KMS-11 (cell line): ENCODE measurements around the gene HDX.
A peak's percentile ranks its signal among the peaks of the same experiment; 100 is the strongest.
"Not testable (repeated sequence)": the region's sequence is repeated elsewhere in the genome, so short reads cannot be mapped to it uniquely, and the experiment has no call there.

ENCODE experiments used
- H2AFZ ChIP-seq: fragments of 200-600 bp; sonication (generic); 2 replicates; pipeline ENCODE4 v1.6.1; 2016; ENCODE audit warnings: antibody characterized with exemption, mixed run types, low read depth
- H3K27ac ChIP-seq: fragments of 200-600 bp; sonication (generic); 2 replicates; pipeline ENCODE4 v1.6.1; 2016; ENCODE audit warnings: mild to moderate bottlenecking, mixed run types
- H3K27me3 ChIP-seq: fragments of 200-600 bp; sonication (generic); 2 replicates; pipeline ENCODE4 v1.6.1; 2017; ENCODE audit warnings: mild to moderate bottlenecking, low read depth, mixed run types, moderate library complexity; ENCODE audit not compliant: insufficient read depth
- H3K36me3 ChIP-seq: fragments of 200-600 bp; sonication (generic); 2 replicates; pipeline ENCODE4 v1.6.1; 2017; ENCODE audit warnings: mild to moderate bottlenecking, mixed run types; ENCODE audit not compliant: insufficient read depth
- H3K4me1 ChIP-seq: fragments of 200-600 bp; sonication (generic); 2 replicates; pipeline ENCODE4 v1.6.1; 2016; ENCODE audit warnings: mild to moderate bottlenecking, low read depth, mixed run types; ENCODE audit not compliant: poor library complexity, severe bottlenecking
- H3K4me2 ChIP-seq: fragments of 200-600 bp; sonication (generic); 2 replicates; pipeline ENCODE4 v1.7.0; 2016; ENCODE audit warnings: mild to moderate bottlenecking, mixed run types
- H3K4me3 ChIP-seq: fragments of 200-600 bp; sonication (generic); IDR thresholded peaks from 2 replicates; pipeline ENCODE4 v1.6.1; 2017; ENCODE audit warnings: low read depth, low read length, mixed read lengths; ENCODE audit not compliant: insufficient read depth
- H3K79me2 ChIP-seq: fragments of 200-600 bp; sonication (generic); 2 replicates; pipeline ENCODE4 v1.6.1; 2016; ENCODE audit warnings: low read depth, mixed run types; ENCODE audit not compliant: insufficient read depth
- H3K9ac ChIP-seq: fragments of 200-600 bp; sonication (generic); 2 replicates; pipeline ENCODE4 v1.6.1; 2016; ENCODE audit warnings: mild to moderate bottlenecking, mixed run types
- H4K20me1 ChIP-seq: fragments of 200-600 bp; sonication (generic); 2 replicates; pipeline ENCODE4 v1.6.1; 2016; ENCODE audit warnings: mild to moderate bottlenecking, mixed run types; ENCODE audit not compliant: insufficient read depth
- CTCF ChIP-seq: fragments of 200-600 bp; sonication (generic); conservative IDR thresholded peaks from 2 replicates; pipeline ENCODE4 v1.6.1; 2017; ENCODE audit warnings: low read depth, mild to moderate bottlenecking, antibody characterized with exemption, low read length, moderate library complexity, mixed read lengths

HDX gene

GRCh38 chrX:84501798-84502628 is at the start of gene HDX:
HDX (minus strand) TSS chrX:84502453; CDS start chrX:84475397, 27,056 bp downstream.
- H3K9ac ChIP-seq: peak within 1 kb of the TSS; percentile 71
- H4K20me1 ChIP-seq: no peaks in the 10 kb centered on the region
- no peaks in the 10 kb centered on the region for H3K36me3 ChIP-seq
- no peak within 1 kb of the TSS for H3K4me3 ChIP-seq
- no peaks in the 10 kb centered on the region for H3K79me2 ChIP-seq
- H3K27me3 ChIP-seq: no peaks in the 10 kb centered on the region
- peaks cover 9% of the 10 kb centered on the region for H3K4me1 ChIP-seq
- H2AFZ ChIP-seq: peak within 1 kb of the TSS; percentile 91
- TF ChIP-seq CTCF: no peak
- peak within 1 kb of the TSS; percentile 83 for H3K27ac ChIP-seq
- H3K4me2 ChIP-seq: peak within 1 kb of the TSS; percentile 56

GRCh38 chrX:84541315-84541714 is 39.1 kb upstream of the HDX start:
- not testable (repeated sequence) for H3K4me1 ChIP-seq, H3K4me2 ChIP-seq, H3K36me3 ChIP-seq, H3K4me3 ChIP-seq, H4K20me1 ChIP-seq, H2AFZ ChIP-seq, H3K9ac ChIP-seq, H3K27me3 ChIP-seq, H3K27ac ChIP-seq, H3K79me2 ChIP-seq

GRCh38 chrX:84537627-84538026 is 35.4 kb upstream of the HDX start:
- H3K27ac ChIP-seq, H3K9ac ChIP-seq, H3K79me2 ChIP-seq, H3K36me3 ChIP-seq, H4K20me1 ChIP-seq, H3K4me2 ChIP-seq, H3K4me1 ChIP-seq, H3K27me3 ChIP-seq, H2AFZ ChIP-seq, H3K4me3 ChIP-seq: not testable (repeated sequence)

- H4K20me1 ChIP-seq: no peaks in the 10 kb centered on the region
- no peak overlapping the region for H2AFZ ChIP-seq
- H3K4me2 ChIP-seq: no peak overlapping the region
- H3K4me3 ChIP-seq: no peak overlapping the region
- TF ChIP-seq CTCF: no peak
- H3K27me3 ChIP-seq: no peaks in the 10 kb centered on the region
- H3K9ac ChIP-seq: no peak overlapping the region
- peaks cover 14% of the 10 kb centered on the region for H3K4me1 ChIP-seq
- no peak overlapping the region for H3K27ac ChIP-seq
- no peaks in the 10 kb centered on the region for H3K79me2 ChIP-seq
- H3K36me3 ChIP-seq: no peaks in the 10 kb centered on the region
These were observed 13.8 kb downstream of the HDX start for GRCh38 chrX:84488426-84488825.

GRCh38 chrX:84487365-84488353 is 14.6 kb downstream of the HDX start:
- no peak for TF ChIP-seq CTCF
- no peak overlapping the region for H3K9ac ChIP-seq
- no peak overlapping the region for H3K27ac ChIP-seq
- H3K4me3 ChIP-seq: no peak overlapping the region
- no peaks in the 10 kb centered on the region for H4K20me1 ChIP-seq
- H3K4me1 ChIP-seq: peaks cover 14% of the 10 kb centered on the region
- H3K79me2 ChIP-seq: no peaks in the 10 kb centered on the region
- no peaks in the 10 kb centered on the region for H3K27me3 ChIP-seq
- H3K36me3 ChIP-seq: no peaks in the 10 kb centered on the region
- H2AFZ ChIP-seq: no peak overlapping the region
- H3K4me2 ChIP-seq: peak overlapping the region; percentile 36; the same call in 1 of the 2 replicates
